ENCODE results near the gene CDK5RAP2.

Gene CDK5RAP2

DNA sequence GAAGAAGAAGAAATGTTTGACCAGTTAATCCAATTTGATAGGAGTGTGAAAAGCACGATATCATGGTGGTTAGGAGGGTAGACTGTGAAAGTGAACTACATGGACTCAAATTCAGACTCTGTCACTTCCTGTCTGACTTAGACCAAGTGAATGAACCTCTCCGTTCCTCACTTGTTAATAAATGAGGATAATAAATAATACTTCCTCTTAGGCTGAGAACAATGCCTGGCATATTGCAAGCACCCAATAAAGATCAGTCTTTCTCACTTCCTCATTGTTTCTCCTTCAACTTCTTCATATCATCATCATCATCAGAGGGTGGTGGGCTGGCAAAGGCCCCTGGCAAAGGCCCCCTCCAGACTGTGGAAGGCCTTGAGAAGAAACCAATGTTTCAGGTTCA is 148.7 kb downstream of the CDK5RAP2 start:
- DNase-seq = no peak

DNA sequence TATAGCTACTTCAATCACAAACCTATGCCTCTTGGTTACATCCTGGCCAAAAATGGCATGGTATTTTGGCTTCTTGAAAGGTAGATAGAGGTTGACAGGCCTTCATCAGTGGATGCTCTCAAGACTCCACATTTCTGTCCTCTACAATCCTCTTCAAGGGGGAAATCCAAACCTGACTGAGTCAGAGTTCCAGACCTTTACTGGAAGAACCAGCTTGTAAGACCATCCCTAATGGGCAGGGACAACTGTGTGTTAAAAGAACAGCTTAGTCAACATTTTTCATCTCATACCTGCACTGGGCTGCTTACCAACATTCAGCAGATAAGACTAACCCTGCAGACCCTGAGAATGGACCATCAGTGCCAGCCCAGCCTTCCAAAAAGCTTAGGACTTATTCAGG is 155.7 kb downstream of the CDK5RAP2 start:
- no peak for DNase-seq

DNA sequence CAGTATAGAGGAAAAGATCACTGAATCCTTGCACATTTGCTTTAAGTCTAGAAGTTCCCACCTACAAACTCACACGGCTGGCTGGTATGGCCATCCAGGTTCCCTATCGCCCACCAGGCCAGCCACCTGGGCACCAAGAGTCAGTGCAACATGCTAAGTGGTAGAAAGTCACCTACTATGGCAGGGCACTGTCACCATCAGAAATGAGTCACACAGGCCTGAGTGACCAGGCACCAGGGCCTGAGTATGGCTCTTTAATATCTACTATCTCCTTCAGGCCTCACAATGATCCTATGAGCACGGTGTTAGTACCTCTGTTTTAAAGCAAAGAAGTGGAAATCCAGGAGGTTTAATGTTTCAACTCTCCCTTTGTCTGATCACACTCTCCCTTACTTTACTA is 156.2 kb downstream of the CDK5RAP2 start:
- no peak for DNase-seq

DNA sequence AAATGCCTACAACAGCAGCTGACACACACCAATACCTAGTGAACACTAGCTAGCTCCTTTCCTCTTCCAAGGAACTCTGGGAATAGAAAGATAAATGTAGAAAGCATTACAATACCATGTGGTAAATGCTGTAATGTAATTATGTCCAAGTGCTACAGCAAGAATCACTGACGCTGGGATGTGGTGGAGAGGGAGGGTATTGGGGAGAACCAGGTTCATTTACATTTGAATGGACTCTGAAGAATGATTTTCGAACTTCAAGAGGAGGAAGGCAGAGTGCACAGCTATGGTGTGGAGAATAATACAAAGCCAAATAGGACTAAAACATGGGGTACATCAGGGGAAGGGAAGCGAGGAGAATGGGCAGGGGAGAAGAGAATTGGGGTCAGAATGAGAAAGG is 158.0 kb downstream of the CDK5RAP2 start:
- no peak for DNase-seq

DNA sequence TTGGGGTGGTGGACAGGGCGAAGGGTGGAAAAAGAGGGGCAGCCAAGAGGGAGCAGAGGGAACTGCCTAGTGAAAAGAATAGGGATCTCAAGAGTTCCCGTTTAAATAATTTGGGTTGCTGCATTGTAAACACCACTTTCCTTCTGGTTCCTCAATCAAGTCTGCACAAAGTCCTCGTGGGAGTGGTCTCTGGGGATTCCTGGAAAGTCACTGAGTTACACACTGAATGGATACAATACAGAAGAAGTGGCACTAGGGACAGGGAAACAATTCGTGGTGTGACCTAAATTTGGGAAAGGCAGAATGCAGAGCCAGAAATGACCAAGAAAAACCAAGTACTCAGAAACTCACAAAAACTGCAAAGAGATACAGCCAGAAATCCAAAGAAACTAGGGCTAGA is 161.7 kb downstream of the CDK5RAP2 start:
- no peak for DNase-seq

DNA sequence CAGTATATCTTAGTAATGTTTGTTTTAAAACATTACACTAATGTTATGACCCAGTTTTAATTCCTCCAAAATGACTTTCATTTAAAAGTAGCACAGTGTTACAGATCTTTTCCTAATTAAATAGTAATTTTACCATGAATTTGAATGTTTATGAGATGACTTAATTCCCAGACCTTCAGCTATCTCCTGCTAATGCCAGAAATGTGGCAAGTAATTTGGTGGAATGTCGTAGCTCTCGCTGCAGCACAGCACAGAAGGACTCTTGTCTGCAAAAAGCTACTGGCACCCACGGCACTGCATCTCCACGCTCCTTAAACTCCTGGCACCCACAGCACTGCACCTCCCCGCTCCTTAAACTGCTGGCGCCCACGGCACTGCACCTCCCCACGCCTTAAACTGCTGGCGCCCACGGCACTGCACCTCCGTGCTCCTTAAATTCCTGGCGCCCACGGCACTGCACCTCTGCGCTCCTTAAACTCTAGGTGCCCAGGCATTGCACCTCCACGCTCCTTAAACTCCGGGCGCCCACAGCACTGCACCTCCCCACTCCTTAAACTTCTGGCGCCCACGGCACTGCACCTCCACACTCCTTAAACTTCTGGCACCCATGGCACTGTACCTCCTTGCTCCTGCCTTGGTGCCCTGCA is 163.1 kb downstream of the CDK5RAP2 start:
- no peak for DNase-seq

DNA sequence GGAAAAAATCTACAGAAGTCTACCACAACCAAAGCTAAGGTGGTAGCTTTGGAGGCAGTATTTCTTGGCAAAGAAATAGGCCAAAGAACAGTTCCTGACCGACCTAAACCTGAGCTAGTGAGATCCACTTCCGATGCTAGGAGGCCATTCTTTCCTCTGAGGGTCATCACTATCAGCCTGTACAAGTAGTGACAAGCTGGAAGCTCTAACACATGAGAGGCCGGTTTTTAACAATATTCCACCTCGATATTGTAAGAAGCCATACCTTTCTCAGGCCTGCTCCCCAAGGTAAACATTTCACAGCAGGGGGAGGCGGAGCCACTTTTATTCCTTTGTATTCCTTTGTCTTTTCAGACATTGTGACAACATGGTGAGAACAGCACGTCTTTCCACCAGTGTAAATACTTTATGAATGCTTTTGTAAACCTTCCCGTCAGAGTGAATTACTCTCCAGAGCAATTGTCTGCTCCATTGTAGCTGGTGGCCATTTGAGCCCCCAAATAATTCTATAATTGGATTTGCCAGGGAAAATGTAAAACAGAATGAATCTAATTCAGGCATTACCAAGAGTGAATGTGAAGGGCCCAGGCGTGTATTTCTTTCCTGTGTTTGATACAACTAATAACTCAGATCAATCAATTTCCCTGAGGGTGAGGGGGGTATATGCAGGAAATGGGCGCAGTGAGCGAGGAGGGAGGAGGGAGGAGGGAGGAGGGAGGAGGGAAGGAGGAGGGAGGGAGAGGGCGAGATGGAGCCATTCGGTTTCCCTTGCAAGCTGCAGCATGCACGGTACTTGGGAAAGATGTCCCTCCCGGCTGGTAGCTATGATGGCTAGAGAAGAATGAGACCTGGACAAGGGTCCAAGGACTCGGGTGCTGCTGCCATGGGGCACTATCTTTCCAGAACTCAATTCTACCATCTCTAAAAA is 166.6 kb downstream of the CDK5RAP2 start:
- no peak for DNase-seq

DNA sequence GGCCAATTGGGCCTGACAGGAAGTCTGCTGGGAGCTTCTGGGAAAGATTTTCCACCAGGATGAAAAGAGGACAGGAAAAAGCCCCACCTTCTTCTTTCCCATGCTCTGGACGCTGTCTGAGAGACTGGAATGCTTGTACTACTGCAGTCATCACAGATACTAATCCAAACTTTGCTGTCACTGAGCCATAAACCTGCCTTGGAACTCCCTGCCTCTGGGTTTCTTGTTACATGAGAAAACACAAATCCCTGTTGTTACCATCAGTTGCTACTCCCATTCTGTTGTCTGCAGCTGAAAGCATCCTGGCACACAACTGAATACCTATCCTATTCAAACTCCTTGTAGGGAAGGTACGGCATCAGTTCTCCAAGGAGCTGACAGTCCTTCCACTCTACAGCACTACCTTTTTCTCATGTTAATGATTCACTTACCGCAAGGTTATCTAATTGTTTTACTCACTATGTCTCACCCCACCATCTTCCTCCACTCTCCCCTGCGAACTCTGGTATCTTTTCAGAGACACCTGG is 167.5 kb downstream of the CDK5RAP2 start:
- no peak for DNase-seq

DNA sequence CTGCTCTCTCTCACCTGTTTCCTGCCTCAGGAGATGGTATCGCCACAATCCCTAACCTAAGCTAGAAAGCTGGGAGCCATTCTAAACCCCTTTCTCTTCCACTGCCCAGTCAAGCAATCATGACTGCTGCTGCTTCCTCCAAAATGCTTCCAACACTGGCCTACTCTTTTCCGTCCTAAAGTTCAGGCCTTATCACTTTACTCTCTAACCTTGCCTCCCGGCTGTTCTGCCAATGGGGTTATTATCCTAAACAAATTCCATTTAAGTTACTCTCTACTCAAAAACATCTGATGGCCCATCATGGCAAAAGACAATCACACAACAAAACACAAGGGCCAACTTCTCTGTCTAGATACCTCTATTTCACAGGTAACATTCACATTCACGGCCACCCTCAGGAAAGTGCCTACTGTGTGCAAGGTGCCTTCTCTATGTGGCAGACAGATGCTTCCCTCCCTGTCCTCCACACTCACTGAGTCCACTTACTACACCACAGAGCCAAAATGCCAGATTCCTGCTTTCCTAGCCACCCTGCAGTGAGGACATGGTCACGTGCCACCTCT is 168.0 kb downstream of the CDK5RAP2 start:
- DNase-seq = no peak

DNA sequence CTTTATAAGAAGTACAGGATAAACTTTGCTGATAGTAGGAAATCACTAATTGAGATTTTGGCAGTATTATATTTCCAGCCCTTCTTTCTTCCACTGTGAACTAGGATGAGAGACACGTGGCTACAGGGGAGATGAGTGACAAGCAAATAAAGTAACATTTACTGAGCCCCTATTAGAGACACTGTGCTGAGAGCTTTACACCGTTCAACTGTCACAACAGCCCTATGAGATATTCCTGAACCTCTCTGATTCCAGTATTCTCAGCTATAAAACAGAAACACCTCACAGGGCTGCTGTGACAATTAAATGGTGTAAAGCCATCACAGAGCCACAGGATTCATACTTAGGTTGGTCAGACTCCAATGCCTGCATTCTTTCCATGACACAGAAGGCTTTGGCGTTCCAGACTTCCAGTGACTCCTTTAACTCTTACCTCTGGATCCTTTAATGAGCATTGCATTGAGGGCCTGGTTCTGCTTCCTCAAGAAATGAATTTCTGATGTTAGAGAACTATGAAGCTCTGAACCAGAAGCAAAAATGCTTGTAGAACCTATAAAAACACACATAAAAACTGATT is 169.0 kb downstream of the CDK5RAP2 start:
- DNase-seq = no peak

DNA sequence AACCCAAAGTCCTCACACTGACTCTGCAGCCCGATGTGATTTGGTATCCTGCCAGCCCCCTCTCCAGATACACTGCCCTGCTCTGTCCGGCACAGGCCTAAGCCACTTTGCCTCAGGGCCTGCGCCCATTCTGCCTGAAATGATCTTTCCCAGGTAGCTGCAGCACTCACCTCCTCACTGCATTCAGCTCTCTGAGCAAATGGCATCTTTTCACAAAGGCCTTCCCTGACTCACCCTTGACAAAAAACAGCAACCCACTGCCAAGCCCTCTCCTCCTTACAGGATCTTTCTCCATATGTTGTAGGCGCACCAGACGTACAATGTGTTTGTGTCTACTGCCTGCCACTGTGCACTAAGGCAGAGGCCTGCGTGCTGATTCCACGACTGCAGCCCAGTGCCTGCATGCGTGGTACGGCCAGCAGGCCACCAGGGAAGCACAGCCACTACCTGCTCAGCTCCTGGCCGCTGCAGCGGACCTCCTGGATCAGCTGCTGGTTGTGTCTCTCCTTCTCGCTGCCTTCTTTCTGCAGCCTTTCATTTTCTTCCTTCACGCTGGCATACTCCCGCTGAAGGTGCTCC is 171.2 kb downstream of the CDK5RAP2 start:
- DNase-seq = no peak

DNA sequence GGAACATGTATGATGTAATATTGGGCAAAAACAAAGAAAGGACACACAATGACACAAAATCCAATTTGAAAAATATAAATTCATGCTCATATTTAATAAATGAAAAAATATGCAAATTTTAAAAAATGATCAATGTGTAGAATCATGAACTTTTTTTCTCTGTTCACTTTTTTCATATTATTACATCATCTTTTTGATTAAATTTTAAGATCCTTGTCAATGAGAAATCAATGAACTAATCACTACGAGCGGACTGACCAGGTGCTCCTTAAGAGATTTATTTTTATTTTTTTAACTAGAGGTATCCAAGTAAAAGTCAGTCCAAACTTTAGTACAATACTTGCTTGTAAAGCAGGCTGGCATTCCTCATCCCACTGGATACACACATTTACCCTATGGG is 174.1 kb downstream of the CDK5RAP2 start:
- no peak for DNase-seq

DNA sequence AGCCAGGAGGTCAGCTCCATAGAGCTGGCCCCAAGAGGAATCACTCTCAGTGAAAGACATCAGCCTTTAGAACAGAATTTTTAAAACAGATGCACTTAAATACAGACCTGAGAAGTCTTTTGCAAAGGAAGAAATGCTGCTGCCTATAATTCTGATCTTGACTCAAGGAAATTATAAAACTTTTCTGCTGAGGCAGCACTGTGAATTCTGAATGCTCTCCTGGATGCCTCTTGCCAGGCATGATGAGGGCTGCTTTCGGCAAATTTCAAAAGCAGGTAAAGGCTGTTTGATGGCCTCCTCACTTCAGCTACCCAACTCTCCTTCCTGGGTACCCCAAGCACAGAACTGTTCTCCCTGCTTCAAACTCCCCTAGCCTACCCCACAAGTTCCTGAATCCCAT is 174.8 kb downstream of the CDK5RAP2 start:
- DNase-seq = no peak

DNA sequence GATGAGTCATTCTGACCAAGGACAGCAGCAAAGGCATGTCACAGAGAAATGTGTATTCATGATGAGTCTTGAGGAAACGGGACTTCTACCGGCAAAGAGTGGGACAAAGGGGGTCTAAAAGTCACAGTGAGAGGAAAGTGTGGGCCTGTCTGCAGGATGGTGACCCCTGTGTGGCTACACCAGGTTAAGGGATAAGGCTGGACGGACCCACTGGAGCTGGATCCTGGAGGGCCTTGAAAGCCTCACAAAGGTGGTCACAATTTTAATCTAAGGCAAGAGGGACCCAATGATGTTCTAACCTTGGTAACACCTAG is 176.5 kb downstream of the CDK5RAP2 start:
- DNase-seq = no peak

DNA sequence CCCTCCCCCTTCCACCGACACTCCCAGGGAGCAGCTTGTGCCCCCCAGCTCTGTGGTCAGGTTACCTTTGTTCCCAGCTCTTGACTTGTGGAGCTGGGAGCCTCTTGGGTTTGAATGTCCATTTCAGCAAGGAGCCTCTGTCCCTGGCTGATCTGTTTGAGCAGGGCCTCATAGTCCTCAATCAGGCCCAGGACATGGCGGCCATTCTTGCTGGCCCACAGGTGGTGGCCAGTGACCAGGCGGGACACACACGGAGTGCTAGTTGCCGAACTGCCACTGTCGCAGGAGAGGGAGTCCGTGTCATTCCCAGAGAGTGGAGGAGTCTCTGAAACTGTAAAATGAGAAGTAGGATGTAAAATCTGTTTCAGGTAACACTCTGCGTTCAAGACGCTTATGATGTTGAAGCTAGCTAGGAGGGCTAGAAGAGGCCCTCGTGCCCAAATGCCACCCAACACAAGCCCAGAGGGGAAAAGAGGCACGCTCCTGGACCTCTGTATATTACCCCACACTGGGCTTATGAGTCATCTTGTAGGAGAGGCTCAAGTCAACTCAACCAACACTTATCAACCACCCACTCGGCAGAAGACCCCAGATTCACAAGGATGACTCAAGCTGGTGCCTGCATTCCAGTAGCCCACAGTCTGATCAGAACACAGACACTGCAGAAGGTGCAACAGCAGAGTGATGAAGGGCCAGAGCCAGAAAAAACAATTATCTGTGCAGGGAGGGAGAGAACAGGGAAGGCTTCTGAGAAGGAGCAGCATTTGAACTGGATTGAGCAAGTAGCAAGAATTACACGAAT is 177.0 kb downstream of the CDK5RAP2 start:
- DNase-seq = no peak

DNA sequence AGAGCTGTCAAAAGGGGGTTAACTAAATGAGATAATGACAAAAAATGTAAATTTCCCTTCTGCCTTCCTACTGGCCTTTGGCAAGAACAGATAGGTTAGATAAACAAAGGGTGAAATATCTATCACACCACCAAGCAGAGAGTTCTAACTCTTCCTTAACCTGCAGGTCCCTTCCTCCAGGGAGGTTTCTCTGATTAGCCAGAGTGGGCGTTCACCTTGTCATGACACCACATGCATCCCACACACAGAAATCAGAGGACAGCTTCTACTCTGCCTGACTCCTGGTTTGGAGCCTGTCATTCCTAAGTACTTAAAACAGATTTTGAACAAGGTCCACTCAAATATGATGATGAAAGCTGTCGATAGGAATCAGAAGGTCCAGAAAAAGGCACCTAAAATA is 180.0 kb downstream of the CDK5RAP2 start:
- DNase-seq = no peak

DNA sequence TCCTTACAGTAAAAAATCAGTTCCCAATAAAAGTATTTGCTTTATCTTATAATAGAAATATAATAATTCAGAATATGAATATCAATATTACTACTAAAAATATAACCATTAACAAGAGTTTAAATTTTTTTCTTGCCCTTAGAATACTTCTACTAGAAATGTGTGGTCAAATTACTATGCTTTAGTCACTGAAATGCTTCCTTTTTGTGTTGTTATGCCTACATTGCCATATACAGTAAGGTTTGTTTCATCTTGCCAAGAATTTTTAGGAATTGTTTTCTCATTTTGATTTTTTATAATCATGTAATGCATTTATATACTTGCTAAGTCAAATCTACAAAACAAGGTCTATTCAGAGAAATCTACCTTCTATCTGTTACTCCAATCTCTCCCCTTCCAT is 181.7 kb downstream of the CDK5RAP2 start:
- no peak for DNase-seq

DNA sequence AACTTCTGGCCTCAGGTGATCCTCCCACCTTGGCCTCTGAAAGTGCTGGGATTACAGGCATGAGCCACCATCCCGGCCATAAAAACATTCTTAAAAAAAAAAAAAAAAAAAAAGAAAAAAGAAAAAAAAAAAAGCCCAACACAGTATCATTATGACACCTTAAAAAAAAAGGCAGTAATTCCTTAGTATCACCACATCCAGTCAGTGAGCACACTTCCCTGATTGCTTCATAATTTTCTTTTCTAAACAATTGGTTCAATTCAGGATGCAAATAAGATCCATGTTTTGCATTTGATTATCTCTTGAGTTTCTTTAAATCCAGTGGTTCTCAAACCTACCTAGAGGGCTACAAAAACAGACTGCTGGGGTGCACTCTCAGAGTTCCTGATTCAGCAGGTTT is 182.5 kb downstream of the CDK5RAP2 start:
- no peak for DNase-seq

DNA sequence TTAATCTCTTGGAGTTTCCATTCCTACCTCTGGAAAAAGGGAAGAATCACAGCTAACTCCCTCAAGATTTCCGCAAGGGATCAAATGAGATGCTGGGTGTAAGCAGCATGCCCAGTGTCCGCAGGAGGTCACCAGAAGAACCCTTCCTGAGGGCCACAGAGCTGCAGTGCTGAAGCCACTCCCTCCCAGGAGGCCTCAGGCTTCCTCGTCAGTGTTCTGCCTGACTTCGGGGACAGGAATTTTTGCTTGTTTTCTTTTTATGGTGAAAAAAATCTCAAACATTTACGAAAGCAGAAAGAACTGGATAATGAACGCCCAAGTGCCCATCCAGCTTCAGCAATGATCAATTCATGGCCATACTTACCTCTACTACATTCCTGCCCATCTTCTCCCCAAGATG is 183.0 kb downstream of the CDK5RAP2 start:
- DNase-seq = no peak

DNA sequence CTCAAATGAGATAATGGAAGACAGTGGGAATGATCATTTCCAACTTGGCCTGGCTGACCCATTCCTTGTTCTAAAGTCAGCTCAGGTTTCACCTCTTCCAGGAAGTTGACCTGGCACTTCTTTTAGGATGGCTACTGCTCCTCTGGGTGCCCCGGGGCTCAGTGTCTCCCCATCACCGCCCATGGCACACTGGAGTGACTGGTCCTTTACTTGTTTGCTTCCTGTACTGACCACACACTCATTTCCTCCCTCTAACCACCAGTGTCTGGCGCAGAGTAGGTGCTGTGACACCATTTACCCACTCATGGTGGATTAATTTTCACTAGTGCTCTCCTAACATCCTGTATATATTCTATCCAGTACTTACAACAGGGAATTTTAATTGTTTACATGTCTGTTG is 183.5 kb downstream of the CDK5RAP2 start:
- no peak for DNase-seq

DNA sequence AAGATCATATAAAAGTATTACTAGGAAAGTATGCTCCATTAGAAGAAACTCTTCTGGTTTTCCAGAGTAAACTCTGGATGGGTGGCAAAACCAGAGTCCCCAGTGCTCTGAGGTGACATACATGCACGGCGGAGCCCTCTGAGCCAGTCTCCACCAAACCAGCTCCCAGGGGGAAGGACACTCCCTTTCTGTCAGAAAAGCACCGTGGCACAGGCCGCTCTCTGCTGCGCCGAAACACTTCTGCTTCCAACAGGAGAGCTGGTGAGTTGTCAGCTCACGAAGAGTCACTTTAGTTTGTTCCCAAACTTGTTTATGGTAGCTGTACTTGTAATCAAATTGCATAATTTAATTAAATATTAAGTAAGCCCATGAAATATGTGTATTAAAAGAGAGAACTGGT is 184.6 kb downstream of the CDK5RAP2 start:
- DNase-seq = no peak

DNA sequence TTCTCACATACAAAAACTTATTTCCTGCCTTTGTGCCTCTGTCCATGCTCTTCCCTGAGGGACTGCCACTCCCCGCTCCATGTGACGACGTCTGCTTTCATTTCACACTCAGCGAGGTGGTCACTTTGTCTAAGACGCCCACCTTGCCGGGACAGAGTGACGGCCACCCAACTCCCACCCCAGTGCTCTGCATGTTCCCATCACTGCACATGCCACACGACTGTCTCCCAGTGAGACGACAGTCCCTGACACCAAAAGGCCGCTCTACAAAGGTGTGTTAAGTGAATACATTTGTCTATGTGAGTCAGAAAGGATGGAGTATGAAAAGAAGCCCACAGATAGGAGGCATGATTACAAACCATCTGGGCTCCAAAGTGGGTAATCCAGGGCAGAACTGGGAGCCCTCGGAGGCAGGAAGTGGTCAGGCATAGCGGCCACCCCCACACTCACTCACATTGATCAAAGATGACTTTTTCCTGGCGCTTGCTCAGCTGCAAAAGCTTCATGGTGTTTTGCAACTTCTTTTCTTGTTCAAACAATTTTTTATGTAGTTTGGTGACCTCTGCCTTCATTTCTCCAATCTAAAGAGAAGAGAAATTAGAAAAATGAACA is 185.8 kb downstream of the CDK5RAP2 start:
- DNase-seq = peak; percentile 70

All from activated CD8-positive, alpha-beta memory T cell treated with anti-CD3 and anti-CD28 coated beads, Interleukin-2, amount 50 U/mL, for 48 hours (primary cell).